Measurements from ENCODE around the gene MAN1A2. TPM values are rescaled to one million over a fixed set of nuclear protein-coding genes. Genes with fewer than 3 reads are reported as not detected.

Gene MAN1A2
- total RNA-seq, 1 experiment from 2014 or later: 38.1 TPM

DNA sequence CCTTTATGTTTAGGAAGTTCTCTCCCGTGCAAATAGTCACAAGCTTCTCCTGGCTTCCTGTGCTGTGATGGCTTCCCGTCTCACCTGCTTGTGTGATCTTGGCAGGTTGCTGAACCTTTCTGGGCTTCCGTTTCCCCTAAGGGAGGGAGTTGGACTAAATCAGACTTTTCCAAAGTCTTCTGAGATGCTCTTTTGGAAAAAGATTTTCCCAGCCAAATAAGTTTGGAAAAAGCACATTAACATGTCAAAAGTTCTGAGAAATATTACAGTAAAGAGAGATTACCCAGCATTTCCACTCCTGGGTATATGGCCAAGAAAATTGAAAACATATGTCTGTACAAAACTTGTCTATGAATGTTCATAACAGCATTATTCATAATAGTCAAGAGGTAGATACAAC lies 202.6 kb downstream of the MAN1A2 start:
- intact Hi-C loops (cut with micrococcal nuclease): no loop called here
- Histone ChIP-seq H3K36me3 (ENCODE audit: control insufficient read depth in 1 of 2, insufficient read depth in 2 of 2, low read length in 2 of 2) (no peaks in the 10 kb centered on the region), H3K9ac (ENCODE audit: low read length) (no peak overlapping the region), H3K4me3 (replicated peaks in 1 of 2; ENCODE audit: low read depth in 1 of 2, low read length in 2 of 2) (no peak overlapping the region), H3K9me2 (ENCODE audit: insufficient read depth) (no peaks in the 10 kb centered on the region), H3K27me3 (ENCODE audit: insufficient read depth, low read length) (no peaks in the 10 kb centered on the region), H4K20me1 (ENCODE audit: insufficient read depth) (no peaks in the 10 kb centered on the region), H3K4me1 (ENCODE audit: control insufficient read depth in 1 of 2, insufficient read depth in 2 of 2, low read length in 2 of 2) (no peaks in the 10 kb centered on the region; a peak in 1 of 4 replicates), H2AFZ (ENCODE audit: low read depth, low read length, poor library complexity, severe bottlenecking) (no peak overlapping the region), H3K4me2 (ENCODE audit: low read length) (no peak overlapping the region), H3K79me2 (ENCODE audit: insufficient read depth, low read length) (no peaks in the 10 kb centered on the region), H3K27ac (ENCODE audit: low read depth, low read length) (no peak overlapping the region), H3K9me3 (ENCODE audit: control insufficient read depth in 1 of 2, insufficient read depth in 1 of 2, low read depth in 1 of 2, low read length in 2 of 2) (no peaks in the 10 kb centered on the region)
- TF ChIP-seq POLR2A (IDR thresholded peaks at IDR 0.05; ENCODE audit: borderline replicate concordance, extremely low read depth, insufficient read depth, insufficient read length) (no peak), FOSL1 (IDR thresholded peaks at IDR 0.05; ENCODE audit: low read depth) (no peak)
- TF ChIP-seq, protein P1, sequence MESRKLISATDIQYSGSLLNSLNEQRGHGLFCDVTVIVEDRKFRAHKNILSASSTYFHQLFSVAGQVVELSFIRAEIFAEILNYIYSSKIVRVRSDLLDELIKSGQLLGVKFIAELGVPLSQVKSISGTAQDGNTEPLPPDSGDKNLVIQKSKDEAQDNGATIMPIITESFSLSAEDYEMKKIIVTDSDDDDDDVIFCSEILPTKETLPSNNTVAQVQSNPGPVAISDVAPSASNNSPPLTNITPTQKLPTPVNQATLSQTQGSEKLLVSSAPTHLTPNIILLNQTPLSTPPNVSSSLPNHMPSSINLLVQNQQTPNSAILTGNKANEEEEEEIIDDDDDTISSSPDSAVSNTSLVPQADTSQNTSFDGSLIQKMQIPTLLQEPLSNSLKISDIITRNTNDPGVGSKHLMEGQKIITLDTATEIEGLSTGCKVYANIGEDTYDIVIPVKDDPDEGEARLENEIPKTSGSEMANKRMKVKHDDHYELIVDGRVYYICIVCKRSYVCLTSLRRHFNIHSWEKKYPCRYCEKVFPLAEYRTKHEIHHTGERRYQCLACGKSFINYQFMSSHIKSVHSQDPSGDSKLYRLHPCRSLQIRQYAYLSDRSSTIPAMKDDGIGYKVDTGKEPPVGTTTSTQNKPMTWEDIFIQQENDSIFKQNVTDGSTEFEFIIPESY (IDR thresholded peaks at IDR 0.05; ENCODE audit: extremely low read depth, insufficient replicate concordance, low read length): no peak
- TF ChIP-seq, protein P2, sequence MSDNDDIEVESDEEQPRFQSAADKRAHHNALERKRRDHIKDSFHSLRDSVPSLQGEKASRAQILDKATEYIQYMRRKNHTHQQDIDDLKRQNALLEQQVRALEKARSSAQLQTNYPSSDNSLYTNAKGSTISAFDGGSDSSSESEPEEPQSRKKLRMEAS (IDR thresholded peaks at IDR 0.05): no peak
- RAD21 ChIA-PET (ENCODE audit: low non-redundant PET in 1 of 2, low total read pairs in 2 of 2, uncharacterized antibody in 2 of 2, unreplicated experiment in 2 of 2): interaction anchor here in 1 of 2 experiments (0.7 kb wide), 1 partner anchor 311 kb away, joined by 3 read pairs; no protein-coding TSS in a partner anchor
- BruUV-seq (replicated peaks): no TSS peak
- CTCF ChIA-PET: no interaction called here
- ATAC-seq (no peak), DNase-seq (ENCODE audit: low read depth, low spot score) (no peak)
- POLR2A ChIA-PET: no interaction called here

DNA sequence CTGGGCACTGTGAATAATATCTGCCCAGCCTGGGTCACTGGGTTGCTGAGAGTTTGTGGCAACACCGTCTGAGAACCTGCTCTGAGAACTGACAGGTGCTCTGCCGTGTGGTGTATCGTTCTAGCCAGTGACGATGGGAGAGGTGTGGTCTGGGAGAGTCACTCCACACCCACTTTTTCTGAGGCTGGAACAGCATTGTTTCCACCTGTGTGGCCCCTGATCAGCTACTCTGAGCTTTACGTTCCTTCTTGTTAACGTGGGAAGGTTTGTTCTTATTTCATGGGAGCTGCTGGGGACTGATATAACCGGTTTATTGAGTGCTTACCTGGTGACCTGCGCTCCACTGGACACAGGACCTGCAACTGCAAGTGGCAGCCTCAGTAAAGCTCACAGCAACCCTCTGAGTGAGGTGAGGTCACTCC lies 203.8 kb downstream of the MAN1A2 start:
- no peak overlapping the region for H3K4me3 ChIP-seq (replicated peaks in 1 of 2; ENCODE audit: low read depth in 1 of 2, low read length in 2 of 2)
- intact Hi-C loops (cut with micrococcal nuclease): no loop called here
- H3K9me2 ChIP-seq (ENCODE audit: insufficient read depth): no peaks in the 10 kb centered on the region
- no peak for TF ChIP-seq POLR2AphosphoS5 (IDR thresholded peaks at IDR 0.05; ENCODE audit: low read depth, low read length)
- TF ChIP-seq RAD21 (IDR thresholded peaks at IDR 0.05; ENCODE audit: low read depth): no peak
- TF ChIP-seq CEBPB (IDR thresholded peaks at IDR 0.05; ENCODE audit: low read depth): no peak
- no peak for TF ChIP-seq FOSL1 (IDR thresholded peaks at IDR 0.05; ENCODE audit: low read depth)
- no peak for TF ChIP-seq POLR2A (IDR thresholded peaks at IDR 0.05; ENCODE audit: borderline replicate concordance, extremely low read depth, insufficient read depth, insufficient read length)
- no peak for TF ChIP-seq ZFX (IDR thresholded peaks at IDR 0.05)
- TF ChIP-seq, protein P3, sequence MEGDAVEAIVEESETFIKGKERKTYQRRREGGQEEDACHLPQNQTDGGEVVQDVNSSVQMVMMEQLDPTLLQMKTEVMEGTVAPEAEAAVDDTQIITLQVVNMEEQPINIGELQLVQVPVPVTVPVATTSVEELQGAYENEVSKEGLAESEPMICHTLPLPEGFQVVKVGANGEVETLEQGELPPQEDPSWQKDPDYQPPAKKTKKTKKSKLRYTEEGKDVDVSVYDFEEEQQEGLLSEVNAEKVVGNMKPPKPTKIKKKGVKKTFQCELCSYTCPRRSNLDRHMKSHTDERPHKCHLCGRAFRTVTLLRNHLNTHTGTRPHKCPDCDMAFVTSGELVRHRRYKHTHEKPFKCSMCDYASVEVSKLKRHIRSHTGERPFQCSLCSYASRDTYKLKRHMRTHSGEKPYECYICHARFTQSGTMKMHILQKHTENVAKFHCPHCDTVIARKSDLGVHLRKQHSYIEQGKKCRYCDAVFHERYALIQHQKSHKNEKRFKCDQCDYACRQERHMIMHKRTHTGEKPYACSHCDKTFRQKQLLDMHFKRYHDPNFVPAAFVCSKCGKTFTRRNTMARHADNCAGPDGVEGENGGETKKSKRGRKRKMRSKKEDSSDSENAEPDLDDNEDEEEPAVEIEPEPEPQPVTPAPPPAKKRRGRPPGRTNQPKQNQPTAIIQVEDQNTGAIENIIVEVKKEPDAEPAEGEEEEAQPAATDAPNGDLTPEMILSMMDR (IDR thresholded peaks at IDR 0.05 in 2 of 3, conservative IDR thresholded peaks at IDR 0.05 in 1 of 3; ENCODE audit: borderline replicate concordance in 1 of 3, insufficient read depth in 1 of 3, low read depth in 2 of 3, low read length in 2 of 3): no peak
- no peak for TF ChIP-seq SRF (IDR thresholded peaks at IDR 0.05; ENCODE audit: low read depth)
- H2AFZ ChIP-seq (ENCODE audit: low read depth, low read length, poor library complexity, severe bottlenecking): no peak overlapping the region
- no peak overlapping the region for H3K27ac ChIP-seq (ENCODE audit: low read depth, low read length)
- ChIA-PET POLR2A (no interaction called here), RAD21 (ENCODE audit: low non-redundant PET in 1 of 2, low total read pairs in 2 of 2, uncharacterized antibody in 2 of 2, unreplicated experiment in 2 of 2) (no interaction called here), CTCF (no interaction called here)
- no peaks in the 10 kb centered on the region for H3K36me3 ChIP-seq (ENCODE audit: control insufficient read depth in 1 of 2, insufficient read depth in 2 of 2, low read length in 2 of 2)
- H3K4me1 ChIP-seq (ENCODE audit: control insufficient read depth in 1 of 2, insufficient read depth in 2 of 2, low read length in 2 of 2): no peaks in the 10 kb centered on the region; a peak in 1 of 4 replicates
- H3K79me2 ChIP-seq (ENCODE audit: insufficient read depth, low read length): no peaks in the 10 kb centered on the region
- H3K27me3 ChIP-seq (ENCODE audit: insufficient read depth, low read length): no peaks in the 10 kb centered on the region
- H3K9me3 ChIP-seq (ENCODE audit: control insufficient read depth in 1 of 2, insufficient read depth in 1 of 2, low read depth in 1 of 2, low read length in 2 of 2): no peaks in the 10 kb centered on the region
- no peaks in the 10 kb centered on the region for H4K20me1 ChIP-seq (ENCODE audit: insufficient read depth)
- no peak overlapping the region for H3K9ac ChIP-seq (ENCODE audit: low read length)
- BruUV-seq (replicated peaks): no TSS peak
- no peak overlapping the region for H3K4me2 ChIP-seq (ENCODE audit: low read length)
- no peak for DNase-seq (ENCODE audit: low read depth, low spot score)
- peak; percentile 54; the same call in 1 of the 2 replicates for ATAC-seq

All from HCT116 (cell line).